ENCODE data around the gene NRXN3. TPM values are rescaled to one million over a fixed set of nuclear protein-coding genes. Genes with fewer than 3 reads are reported as not detected.
A peak's percentile ranks its signal among the peaks of the same experiment; 100 is the strongest.

The NRXN3 gene
- total RNA-seq, 3 donors from 2014 or later, result 2.1 to 27.3 (median 2.6) TPM

- no peak for DNase-seq
- Histone ChIP-seq H3K36me3 (ENCODE audit: low read depth) (no peaks in the 10 kb centered on the region), H3K4me3 (no peak overlapping the region), H3K9me3 (no peaks in the 10 kb centered on the region), H3K4me1 (ENCODE audit: low read depth) (no peaks in the 10 kb centered on the region)
- TF ChIP-seq, protein P1, sequence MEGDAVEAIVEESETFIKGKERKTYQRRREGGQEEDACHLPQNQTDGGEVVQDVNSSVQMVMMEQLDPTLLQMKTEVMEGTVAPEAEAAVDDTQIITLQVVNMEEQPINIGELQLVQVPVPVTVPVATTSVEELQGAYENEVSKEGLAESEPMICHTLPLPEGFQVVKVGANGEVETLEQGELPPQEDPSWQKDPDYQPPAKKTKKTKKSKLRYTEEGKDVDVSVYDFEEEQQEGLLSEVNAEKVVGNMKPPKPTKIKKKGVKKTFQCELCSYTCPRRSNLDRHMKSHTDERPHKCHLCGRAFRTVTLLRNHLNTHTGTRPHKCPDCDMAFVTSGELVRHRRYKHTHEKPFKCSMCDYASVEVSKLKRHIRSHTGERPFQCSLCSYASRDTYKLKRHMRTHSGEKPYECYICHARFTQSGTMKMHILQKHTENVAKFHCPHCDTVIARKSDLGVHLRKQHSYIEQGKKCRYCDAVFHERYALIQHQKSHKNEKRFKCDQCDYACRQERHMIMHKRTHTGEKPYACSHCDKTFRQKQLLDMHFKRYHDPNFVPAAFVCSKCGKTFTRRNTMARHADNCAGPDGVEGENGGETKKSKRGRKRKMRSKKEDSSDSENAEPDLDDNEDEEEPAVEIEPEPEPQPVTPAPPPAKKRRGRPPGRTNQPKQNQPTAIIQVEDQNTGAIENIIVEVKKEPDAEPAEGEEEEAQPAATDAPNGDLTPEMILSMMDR (IDR thresholded peaks at IDR 0.05), result no peak
- no peak for ATAC-seq
- intact Hi-C loops (cut with DNase I, micrococcal nuclease), result no loop called here
Observed at GRCh38 chr14:78254911-78255461, 84.8 kb downstream of the NRXN3 start.

DNA sequence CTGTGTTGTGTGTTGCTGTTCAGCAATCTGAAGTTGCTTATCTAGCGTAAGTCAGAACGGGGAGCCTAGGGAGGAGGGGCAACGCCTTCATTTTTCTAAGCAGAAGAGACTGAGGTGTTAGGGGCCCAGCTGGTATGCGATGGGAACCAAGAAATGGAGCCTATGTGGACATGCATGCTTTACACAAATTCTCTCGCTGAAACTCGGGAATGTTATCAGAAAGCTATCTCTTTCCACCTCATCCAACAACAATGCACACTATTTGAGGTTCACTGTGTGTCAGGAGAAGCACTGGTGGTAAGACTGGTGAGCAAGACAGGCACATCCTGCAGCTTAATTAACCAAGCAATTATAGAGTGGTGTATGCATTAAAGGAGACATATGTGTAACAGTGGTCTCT is 89.7 kb downstream of the NRXN3 start:
- Histone ChIP-seq H3K9me3 (no peaks in the 10 kb centered on the region), H3K36me3 (ENCODE audit: low read depth) (no peaks in the 10 kb centered on the region), H3K4me3 (no peak overlapping the region), H3K4me1 (ENCODE audit: low read depth) (no peaks in the 10 kb centered on the region)
- TF ChIP-seq, protein P1 (IDR thresholded peaks at IDR 0.05), result no peak
- intact Hi-C loops (cut with DNase I, micrococcal nuclease), result no loop called here
- no peak for DNase-seq
- no peak for ATAC-seq

- Histone ChIP-seq H3K4me3 (no peak overlapping the region), H3K36me3 (ENCODE audit: low read depth) (no peaks in the 10 kb centered on the region), H3K4me1 (ENCODE audit: low read depth) (no peaks in the 10 kb centered on the region), H3K9me3 (no peaks in the 10 kb centered on the region)
- ATAC-seq, result peak; percentile 27
- TF ChIP-seq, protein P1 (IDR thresholded peaks at IDR 0.05), result no peak
- DNase-seq, result no peak
- intact Hi-C loops (cut with DNase I, micrococcal nuclease), result no loop called here
Observed at GRCh38 chr14:78278464-78279250, 108.5 kb downstream of the NRXN3 start.

GRCh38 chr14:78282437-78282836 is 112.3 kb downstream of the NRXN3 start:
- no peak for DNase-seq
- TF ChIP-seq, protein P1 (IDR thresholded peaks at IDR 0.05), result no peak
- intact Hi-C loops (cut with DNase I, micrococcal nuclease), result no loop called here
- H3K4me3 ChIP-seq, result no peak overlapping the region
- H3K4me1 ChIP-seq (ENCODE audit: low read depth), result no peaks in the 10 kb centered on the region
- H3K36me3 ChIP-seq (ENCODE audit: low read depth), result no peaks in the 10 kb centered on the region
- H3K9me3 ChIP-seq, result no peaks in the 10 kb centered on the region
- no peak for ATAC-seq

GRCh38 chr14:78286210-78286609 is 116.0 kb downstream of the NRXN3 start:
- TF ChIP-seq, protein P1 (IDR thresholded peaks at IDR 0.05), result no peak
- DNase-seq, result no peak
- intact Hi-C loops (cut with DNase I, micrococcal nuclease), result no loop called here
- Histone ChIP-seq H3K36me3 (ENCODE audit: low read depth) (no peaks in the 10 kb centered on the region), H3K4me3 (no peak overlapping the region), H3K4me1 (ENCODE audit: low read depth) (no peaks in the 10 kb centered on the region), H3K9me3 (no peaks in the 10 kb centered on the region)
- ATAC-seq, result no peak
